Adrenal gland (tissue), 5 donors: ENCODE results near the gene MCTP1.

ENCODE experiments used
- CTCF ChIP-seq, 6 experiments: fragments of 450-650 bp in 4 of 6; fragments of 200-600 bp in 2 of 6; sonication (generic) in 1 of 6; IDR thresholded peaks; 1 replicate in 5 of 6; 2 replicates in 1 of 6; pipeline versions ENCODE4 v1.5.1 to v1.8.0; 2016 to 2021; ENCODE audit warnings: antibody characterized with exemption in 6 of 6, mild to moderate bottlenecking in 2 of 6, moderate library complexity in 1 of 6
- POLR2A ChIP-seq, 2 donors: fragments of 450-650 bp; IDR thresholded peaks; one replicate each; pipeline ENCODE4 v1.6.1; 2017; ENCODE audit warnings: antibody characterized with exemption in 2 of 2, mild to moderate bottlenecking in 2 of 2, moderate library complexity in 1 of 2
- donor health status: DM: no; HTN: no; CAD: no.

- TF ChIP-seq CTCF (IDR thresholded peaks at IDR 0.05) (no peak), POLR2A (IDR thresholded peaks at IDR 0.05) (no peak)
Observed at GRCh38 chr5:94675965-94676618, 608.8 kb downstream of the MCTP1 start.
